Measurements from ENCODE around the gene PRKAG2. TPM values are rescaled to one million over a fixed set of nuclear protein-coding genes. Genes with fewer than 3 reads are reported as not detected.
"Not testable (repeated sequence)": the region's sequence is repeated elsewhere in the genome, so short reads cannot be mapped to it uniquely, and the experiment has no call there.

Gene PRKAG2
- total RNA-seq, 2 experiments from 2014 or later, result 18.4 to 29.9 TPM

DNA sequence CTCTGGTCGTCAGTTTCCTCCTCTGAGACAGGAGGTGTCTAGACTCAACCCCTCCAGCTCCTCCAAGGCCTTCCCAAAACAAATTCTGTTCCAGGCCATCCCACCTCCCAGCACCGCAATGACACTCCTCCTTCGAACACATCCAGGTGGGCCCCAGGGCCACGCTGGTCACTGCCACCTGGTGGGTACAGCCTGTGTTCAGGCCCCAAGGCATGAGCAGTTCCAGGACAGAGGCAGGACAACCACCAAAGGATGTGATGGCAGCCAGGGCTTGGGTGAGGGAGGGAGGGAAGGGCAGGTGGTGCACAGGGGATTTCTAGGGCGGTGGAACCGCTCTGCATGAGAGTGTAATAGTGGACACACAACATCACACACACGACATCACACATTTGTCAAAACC is 76.5 kb downstream of the PRKAG2 start:
- no peak overlapping the region for H3K27ac Mint-ChIP-seq
- no peaks in the 10 kb centered on the region for H3K36me3 Mint-ChIP-seq
- ATAC-seq (no peak), DNase-seq (no peak)
- no peak overlapping the region for H3K4me3 Mint-ChIP-seq
- no peaks in the 10 kb centered on the region for H3K9me3 Mint-ChIP-seq (ENCODE audit: low read depth)
- CTCF ChIA-PET, result no interaction called here
- H3K4me1 Mint-ChIP-seq, result peaks cover 8% of the 10 kb centered on the region
- H3K27me3 Mint-ChIP-seq, result peaks cover 2% of the 10 kb centered on the region

DNA sequence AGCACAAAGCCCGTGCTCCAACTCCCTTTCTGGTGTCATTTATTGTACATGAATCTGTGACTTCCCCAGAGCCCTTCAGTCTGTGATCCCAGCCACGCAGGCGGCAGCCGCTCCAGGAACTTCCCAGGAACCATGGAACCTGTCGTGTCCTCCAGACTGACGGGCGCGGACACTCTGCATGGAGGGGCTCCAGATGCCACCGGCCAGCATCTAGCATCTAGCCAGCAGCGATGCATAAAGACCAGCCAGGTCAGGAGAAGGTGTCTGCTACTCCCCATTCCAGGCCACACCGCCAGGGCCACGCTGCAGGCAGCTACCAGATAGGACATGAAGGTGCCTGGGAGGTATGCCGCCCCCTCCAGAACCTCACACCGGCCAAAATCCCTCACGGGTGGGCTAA is 77.4 kb downstream of the PRKAG2 start:
- H3K4me3 Mint-ChIP-seq, result no peak overlapping the region
- H3K4me1 Mint-ChIP-seq, result peaks cover 13% of the 10 kb centered on the region
- no peaks in the 10 kb centered on the region for H3K9me3 Mint-ChIP-seq (ENCODE audit: low read depth)
- peaks cover 2% of the 10 kb centered on the region for H3K27me3 Mint-ChIP-seq
- H3K27ac Mint-ChIP-seq, result no peak overlapping the region
- ATAC-seq (no peak), DNase-seq (no peak)
- H3K36me3 Mint-ChIP-seq, result no peaks in the 10 kb centered on the region
- CTCF ChIA-PET, result interaction anchor here (1.6 kb wide), 1 partner anchor 17 kb away, joined by 7 read pairs; no protein-coding TSS in a partner anchor

DNA sequence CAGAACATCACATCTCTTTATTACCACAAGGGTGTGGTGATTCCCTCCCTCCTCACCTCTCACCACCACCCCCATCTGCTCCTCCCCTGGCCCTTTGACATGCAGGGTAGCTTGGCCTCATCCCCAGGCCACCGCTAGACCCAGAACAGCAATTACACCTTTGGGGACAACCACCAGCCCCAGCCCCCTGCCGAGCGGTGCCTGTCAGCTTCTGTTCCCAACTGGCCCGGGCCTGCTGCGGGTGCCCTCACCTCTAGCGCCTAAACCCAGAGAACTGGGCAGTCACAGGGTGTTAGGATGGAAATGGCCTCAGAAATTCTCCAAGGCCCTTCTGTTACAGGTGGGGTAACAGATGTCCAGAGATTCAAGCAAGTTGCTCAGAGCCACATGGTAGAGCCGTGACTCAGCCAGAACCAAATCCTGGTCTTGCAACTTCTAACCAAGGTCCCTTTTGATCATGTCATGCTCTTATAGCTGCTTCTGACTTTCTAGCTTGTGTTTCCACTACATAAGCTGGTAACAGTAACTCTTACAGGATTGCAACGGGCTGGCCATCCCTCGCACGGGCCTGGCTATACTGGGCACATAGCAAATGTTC is 78.0 kb downstream of the PRKAG2 start:
- H3K27ac Mint-ChIP-seq, result no peak overlapping the region
- ATAC-seq (no peak), DNase-seq (no peak)
- no peaks in the 10 kb centered on the region for H3K27me3 Mint-ChIP-seq
- no peaks in the 10 kb centered on the region for H3K36me3 Mint-ChIP-seq
- H3K4me1 Mint-ChIP-seq, result peaks cover 13% of the 10 kb centered on the region
- H3K9me3 Mint-ChIP-seq (ENCODE audit: low read depth), result no peaks in the 10 kb centered on the region
- CTCF ChIA-PET, result interaction anchor here (1.6 kb wide), 1 partner anchor 16 kb away, joined by 7 read pairs; no protein-coding TSS in a partner anchor
- no peak overlapping the region for H3K4me3 Mint-ChIP-seq

DNA sequence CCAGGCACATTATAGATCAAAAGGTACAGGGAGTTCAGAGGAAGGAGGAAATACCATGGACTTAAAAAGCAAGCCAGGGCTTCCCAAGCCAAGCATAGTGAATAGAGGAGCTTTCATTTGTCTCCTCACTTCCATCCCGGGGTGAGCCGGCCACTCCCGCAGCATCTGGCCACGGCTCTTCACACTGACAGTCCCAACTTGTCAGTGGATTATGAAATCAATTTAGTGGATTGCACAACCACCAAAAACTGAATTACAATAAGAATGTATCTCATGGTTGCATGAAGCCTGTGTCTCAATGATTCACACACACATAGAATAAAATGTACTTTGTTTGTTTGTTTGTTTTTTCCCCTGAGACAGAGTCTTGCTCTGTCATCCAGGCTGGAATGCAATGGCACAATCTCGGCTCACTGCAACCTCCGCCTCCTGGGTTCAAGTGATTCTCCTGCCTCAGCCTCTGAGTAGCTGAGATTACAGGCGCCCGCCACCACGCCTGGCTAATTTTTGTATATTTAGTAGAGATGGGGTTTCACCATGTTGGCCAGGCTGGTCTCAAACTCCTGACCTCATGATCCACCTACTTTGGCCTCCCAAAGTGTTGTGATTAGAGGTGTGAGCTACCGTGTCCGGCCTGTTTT is 79.1 kb downstream of the PRKAG2 start:
- ATAC-seq; H3K27me3 Mint-ChIP-seq; H3K36me3 Mint-ChIP-seq; H3K27ac Mint-ChIP-seq; H3K9me3 Mint-ChIP-seq (ENCODE audit: low read depth); H3K4me3 Mint-ChIP-seq; DNase-seq: not testable (repeated sequence)
- CTCF ChIA-PET, result interaction anchor here (4.1 kb wide), 1 partner anchor 15 kb away, joined by 24 read pairs; no protein-coding TSS in a partner anchor
- H3K4me1 Mint-ChIP-seq, result peaks cover 13% of the 10 kb centered on the region

DNA sequence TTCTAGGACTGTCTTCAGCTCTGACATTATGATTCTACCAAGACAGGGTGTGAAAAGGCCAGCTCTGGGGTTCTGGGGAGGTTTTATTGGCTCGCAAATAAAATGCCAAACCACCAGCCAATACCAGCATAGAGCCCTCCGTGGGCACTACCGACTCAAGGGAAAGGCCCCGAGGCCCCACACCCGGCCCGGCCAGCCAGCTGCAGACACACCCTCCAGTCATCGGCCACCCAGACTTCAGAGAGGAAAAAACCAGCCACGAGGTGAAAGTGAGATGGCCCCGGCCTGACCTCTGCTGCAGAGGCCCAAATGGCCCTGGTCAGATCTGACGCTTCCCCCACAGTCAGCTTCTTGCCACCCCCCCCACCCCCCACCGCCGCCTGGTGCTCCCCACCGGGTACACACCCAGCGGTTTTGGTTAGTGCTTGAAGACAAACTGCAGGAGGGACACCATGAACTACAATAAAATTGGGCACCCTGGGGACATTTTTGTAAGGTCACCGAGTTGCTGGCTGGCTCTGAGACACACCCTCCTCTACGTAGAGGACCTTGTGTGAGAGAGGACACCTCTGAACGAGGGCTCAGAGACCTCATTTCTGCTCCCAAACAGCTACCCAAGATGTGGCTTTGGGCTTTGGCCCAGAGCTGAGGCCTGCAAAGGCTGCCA is 79.9 kb downstream of the PRKAG2 start:
- no peak overlapping the region for H3K27ac Mint-ChIP-seq
- no peak for ATAC-seq
- H3K4me1 Mint-ChIP-seq, result peaks cover 13% of the 10 kb centered on the region

DNA sequence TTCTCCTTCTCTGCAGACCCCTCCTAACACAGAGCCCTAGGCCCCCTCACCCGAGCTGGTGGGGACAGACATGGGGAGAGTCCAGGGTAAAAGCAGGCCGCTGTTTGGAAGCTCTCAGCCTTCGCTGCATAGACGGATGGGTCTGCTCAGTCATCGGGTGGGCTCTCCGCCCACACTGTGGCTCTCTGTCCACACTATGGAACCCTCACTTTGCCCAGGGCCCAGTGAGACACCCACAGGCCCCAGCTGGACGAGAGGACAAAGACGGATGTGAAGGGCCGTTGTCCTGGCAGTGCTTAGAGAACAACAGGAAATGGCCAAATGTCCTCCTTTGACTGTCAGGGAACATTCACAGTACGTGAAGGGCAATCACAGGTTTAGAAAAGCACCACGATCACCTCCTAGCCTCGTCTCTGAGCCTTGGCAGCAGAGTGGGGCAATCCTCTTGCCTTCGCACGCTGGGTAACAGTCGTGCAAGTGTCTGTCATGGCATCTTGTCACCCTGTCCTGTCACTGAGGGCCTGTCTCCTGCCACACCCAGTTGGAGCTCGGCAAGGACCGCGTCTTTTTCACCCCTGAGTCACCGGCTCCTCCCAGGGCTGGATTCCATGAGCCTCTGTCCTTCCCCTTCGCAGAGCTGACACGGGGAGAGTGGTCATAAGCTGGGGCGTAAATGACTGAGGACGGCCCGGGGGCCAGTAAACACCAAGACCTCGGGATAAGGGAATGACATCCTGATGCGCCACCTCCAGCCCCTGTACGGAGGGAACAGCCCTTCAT is 80.6 kb downstream of the PRKAG2 start:
- no peaks in the 10 kb centered on the region for H3K9me3 Mint-ChIP-seq (ENCODE audit: low read depth)
- peaks cover 13% of the 10 kb centered on the region for H3K4me1 Mint-ChIP-seq
- no peaks in the 10 kb centered on the region for H3K27me3 Mint-ChIP-seq
- DNase-seq, result no peak
- H3K27ac Mint-ChIP-seq, result no peak overlapping the region
- H3K36me3 Mint-ChIP-seq, result no peaks in the 10 kb centered on the region
- ATAC-seq, result no peak
- CTCF ChIA-PET, result interaction anchor here (1.2 to 4.1 kb wide), 2 partner anchors 14 to 43 kb away, joined by 3 to 24 read pairs; no protein-coding TSS in a partner anchor
- H3K4me3 Mint-ChIP-seq, result no peak overlapping the region

More for the DNA sequence above, 79.9 kb downstream of the PRKAG2 start:
- no peaks in the 10 kb centered on the region for H3K36me3 Mint-ChIP-seq
- H3K4me3 Mint-ChIP-seq, result no peak overlapping the region
- CTCF ChIA-PET, result interaction anchor here (4.1 kb wide), 1 partner anchor 14 kb away, joined by 24 read pairs; no protein-coding TSS in a partner anchor
- H3K9me3 Mint-ChIP-seq (ENCODE audit: low read depth), result no peaks in the 10 kb centered on the region
- no peak for DNase-seq
- no peaks in the 10 kb centered on the region for H3K27me3 Mint-ChIP-seq

DNA sequence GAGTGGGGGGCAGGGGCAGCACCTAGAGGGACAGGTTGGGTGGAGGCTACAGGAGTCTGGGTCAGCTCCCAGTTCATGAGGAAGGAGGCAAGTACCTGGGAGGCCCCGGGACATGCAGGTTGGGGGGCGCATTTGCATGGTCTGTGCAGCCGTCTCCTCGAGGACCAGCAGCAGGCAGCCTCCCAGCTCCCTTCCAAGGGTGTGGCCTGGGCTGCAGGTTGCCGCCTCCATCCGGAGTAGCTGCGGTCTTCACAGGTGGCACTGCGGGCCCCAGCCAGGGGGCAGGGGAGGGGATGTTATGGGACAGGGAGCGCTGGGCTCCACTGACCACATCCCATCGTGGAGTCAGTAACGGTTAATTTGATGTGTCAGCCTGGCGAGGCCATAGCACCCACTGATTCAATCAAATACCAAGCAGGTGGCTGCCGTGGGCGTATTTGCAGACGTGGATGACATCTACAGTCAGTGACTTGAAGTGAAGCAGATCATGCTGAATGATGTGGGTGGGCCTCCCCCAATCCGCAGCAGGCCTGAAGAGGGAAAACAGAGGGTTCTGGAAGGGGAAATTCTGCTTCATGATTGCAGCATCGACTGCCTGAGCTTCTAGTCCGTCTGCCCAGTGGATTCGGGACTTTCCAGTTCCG is 81.6 kb downstream of the PRKAG2 start:
- CTCF ChIA-PET, result interaction anchor here (1.2 to 4.1 kb wide), 2 partner anchors 13 to 44 kb away, joined by 3 to 24 read pairs; no protein-coding TSS in a partner anchor
- Mint-ChIP-seq H3K27ac (peak overlapping the region; percentile 29), H3K27me3 (no peaks in the 10 kb centered on the region), H3K9me3 (ENCODE audit: low read depth) (no peaks in the 10 kb centered on the region), H3K4me1 (peaks cover 13% of the 10 kb centered on the region), H3K36me3 (no peaks in the 10 kb centered on the region), H3K4me3 (no peak overlapping the region)
- DNase-seq (peak; percentile 75), ATAC-seq (peak; percentile 76)

DNA sequence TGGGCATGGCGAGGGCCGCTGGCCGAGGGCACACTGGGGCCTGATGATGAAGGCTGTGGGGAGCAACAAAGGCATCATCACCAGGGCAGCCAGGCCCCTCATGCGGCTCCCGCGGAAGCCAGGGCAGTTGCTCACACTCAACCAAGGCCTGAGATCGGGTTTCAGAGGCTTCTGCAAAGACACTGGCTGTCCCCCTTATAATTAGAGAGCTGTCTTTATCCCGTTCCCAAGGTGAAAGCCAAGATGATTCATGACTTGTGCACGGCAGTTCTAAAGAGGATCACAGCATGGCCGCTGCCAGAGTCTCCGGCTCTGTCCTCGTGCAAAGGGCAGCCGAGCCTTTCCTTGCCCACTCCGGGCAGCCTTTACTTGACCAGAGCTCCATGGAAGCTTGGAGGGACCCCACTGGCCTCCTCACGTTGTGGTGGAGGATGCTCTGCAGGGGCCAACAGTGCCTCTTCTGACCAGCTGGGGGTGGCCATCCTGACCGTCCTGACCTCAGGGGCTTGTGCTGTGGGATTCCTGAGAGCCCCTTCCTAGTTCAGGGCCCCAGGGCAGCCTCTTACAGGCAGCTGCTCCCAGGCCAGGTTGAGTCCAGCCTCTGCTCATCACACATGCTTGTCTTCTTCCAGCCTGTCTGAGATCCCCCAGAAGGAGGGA is 82.3 kb downstream of the PRKAG2 start:
- Mint-ChIP-seq H3K4me3 (no peak overlapping the region), H3K9me3 (ENCODE audit: low read depth) (no peaks in the 10 kb centered on the region), H3K27ac (no peak overlapping the region), H3K4me1 (peaks cover 13% of the 10 kb centered on the region), H3K27me3 (no peaks in the 10 kb centered on the region), H3K36me3 (no peaks in the 10 kb centered on the region)
- CTCF ChIA-PET, result interaction anchor here (0.8 to 4.1 kb wide), 2 partner anchors 12 to 162 kb away, joined by 3 to 24 read pairs; no protein-coding TSS in a partner anchor
- DNase-seq (no peak), ATAC-seq (peak; percentile 16)

DNA sequence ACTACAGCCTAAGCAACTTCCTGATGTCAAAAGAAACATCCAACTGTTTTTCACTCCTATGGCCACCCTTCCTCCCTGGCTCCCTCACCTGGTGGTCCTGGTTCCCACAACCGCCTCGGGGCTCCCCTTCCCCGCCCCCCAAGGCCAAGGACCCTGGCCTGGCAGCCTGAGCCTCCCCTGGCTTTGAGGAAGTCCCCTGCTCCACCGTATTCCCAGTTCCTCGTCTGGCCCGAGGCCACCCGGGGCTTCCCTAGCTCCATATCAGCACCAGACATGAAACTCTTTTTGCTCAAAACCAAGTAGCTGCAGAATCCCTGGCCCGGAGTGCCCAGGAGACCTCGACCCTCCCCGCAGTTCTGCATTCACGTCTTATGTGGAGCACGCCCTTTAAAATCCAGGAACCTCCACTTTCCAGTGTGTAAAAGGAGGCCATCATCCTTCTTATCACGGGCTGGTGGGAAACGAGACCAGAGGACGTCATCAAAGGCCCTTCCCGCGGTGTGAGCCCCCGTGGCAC is 82.9 kb downstream of the PRKAG2 start:
- no peaks in the 10 kb centered on the region for H3K9me3 Mint-ChIP-seq (ENCODE audit: low read depth)
- H3K4me1 Mint-ChIP-seq, result peaks cover 13% of the 10 kb centered on the region
- H3K4me3 Mint-ChIP-seq, result no peak overlapping the region
- no peaks in the 10 kb centered on the region for H3K27me3 Mint-ChIP-seq
- H3K27ac Mint-ChIP-seq, result no peak overlapping the region
- CTCF ChIA-PET, result interaction anchor here (0.8 to 4.1 kb wide), 2 partner anchors 11 to 161 kb away, joined by 3 to 24 read pairs; no protein-coding TSS in a partner anchor
- ATAC-seq (no peak), DNase-seq (no peak)
- H3K36me3 Mint-ChIP-seq, result no peaks in the 10 kb centered on the region

DNA sequence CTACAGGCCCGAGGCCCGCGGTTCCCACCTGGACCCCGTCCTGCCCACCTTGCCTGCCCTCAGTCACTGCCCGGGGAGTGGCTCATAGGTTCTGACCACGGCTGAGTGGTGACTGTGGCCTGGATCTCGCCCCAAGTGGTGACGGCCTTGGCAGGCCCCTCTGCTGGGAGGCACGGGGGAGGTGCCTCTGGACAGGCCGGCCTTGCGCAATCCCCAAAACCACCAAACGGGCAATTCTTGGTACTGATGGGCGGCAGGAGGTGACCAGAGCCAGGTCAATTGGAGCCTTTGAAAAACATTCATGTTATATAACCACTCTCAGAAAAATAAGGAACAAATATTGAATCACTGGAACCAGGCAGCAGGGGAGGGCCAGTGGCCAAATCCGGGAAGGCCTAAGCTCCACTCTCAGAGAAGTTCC is 83.4 kb downstream of the PRKAG2 start:
- Mint-ChIP-seq H3K4me1 (peaks cover 13% of the 10 kb centered on the region), H3K36me3 (no peaks in the 10 kb centered on the region), H3K27ac (no peak overlapping the region), H3K9me3 (ENCODE audit: low read depth) (no peaks in the 10 kb centered on the region), H3K4me3 (no peak overlapping the region), H3K27me3 (no peaks in the 10 kb centered on the region)
- CTCF ChIA-PET, result interaction anchor here (2.0 to 4.1 kb wide), 2 partner anchors 10 to 11 kb away, joined by 21 to 24 read pairs; no protein-coding TSS in a partner anchor
- no peak for DNase-seq
- ATAC-seq, result no peak

DNA sequence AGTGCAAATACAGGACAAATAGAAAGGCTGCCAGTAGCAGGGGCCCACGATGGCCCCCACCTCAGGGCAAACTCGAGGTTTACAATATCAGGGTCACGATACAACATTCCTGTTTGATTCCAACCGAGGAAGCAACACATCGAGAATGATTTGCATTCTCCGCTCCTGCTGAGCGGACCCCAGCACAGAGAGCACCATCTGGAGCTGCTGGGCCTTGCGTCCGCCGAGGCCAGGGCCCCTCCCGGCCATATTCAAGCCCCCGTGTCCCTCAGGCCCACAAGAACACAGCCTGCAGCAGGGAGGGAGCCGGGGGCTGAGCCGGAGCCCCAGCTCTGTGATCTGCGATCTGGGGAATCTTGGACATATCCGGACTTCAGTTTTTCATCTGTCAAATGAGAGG is 84.3 kb downstream of the PRKAG2 start:
- Mint-ChIP-seq H3K4me3 (no peak overlapping the region), H3K4me1 (peaks cover 16% of the 10 kb centered on the region), H3K27me3 (no peaks in the 10 kb centered on the region), H3K36me3 (no peaks in the 10 kb centered on the region), H3K27ac (no peak overlapping the region), H3K9me3 (ENCODE audit: low read depth) (no peaks in the 10 kb centered on the region)
- DNase-seq (no peak), ATAC-seq (no peak)
- CTCF ChIA-PET, result interaction anchor here (2.0 kb wide), 1 partner anchor 9 kb away, joined by 21 read pairs; no protein-coding TSS in a partner anchor

DNA sequence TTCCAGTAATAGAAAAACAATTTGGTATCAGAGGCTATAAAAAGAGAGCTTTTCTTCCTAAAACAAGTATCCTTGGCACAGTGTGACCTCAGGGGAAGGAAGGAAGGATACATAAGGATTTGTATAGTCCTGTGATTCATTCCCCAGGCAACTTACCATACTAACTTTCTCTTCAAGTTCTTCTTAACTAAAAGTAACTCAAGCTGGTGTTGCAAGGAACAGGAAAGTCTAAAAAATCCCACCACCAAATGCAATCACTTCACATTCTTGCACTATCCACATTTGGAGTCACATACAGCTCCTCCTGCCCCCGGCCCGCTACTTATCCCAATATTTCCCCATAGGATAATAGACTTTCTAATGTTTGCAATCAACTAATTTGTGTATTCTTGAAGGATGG is 84.8 kb downstream of the PRKAG2 start:
- Mint-ChIP-seq H3K9me3 (ENCODE audit: low read depth) (no peaks in the 10 kb centered on the region), H3K4me1 (peaks cover 16% of the 10 kb centered on the region), H3K27me3 (no peaks in the 10 kb centered on the region), H3K36me3 (no peaks in the 10 kb centered on the region), H3K4me3 (no peak overlapping the region), H3K27ac (no peak overlapping the region)
- DNase-seq (no peak), ATAC-seq (no peak)
- CTCF ChIA-PET, result interaction anchor here (2.0 kb wide), 1 partner anchor 9 kb away, joined by 21 read pairs; no protein-coding TSS in a partner anchor
